Stimulated activated CD4-positive, alpha-beta T cell treated with anti-CD3 and anti-CD28 coated beads, Interleukin-1b, Interleukin-23, amount 100 ng/mL, for 48 hours (primary cell): ENCODE results near the gene ABCG4.
A peak's percentile ranks its signal among the peaks of the same experiment; 100 is the strongest.
"Not testable (repeated sequence)": the region's sequence is repeated elsewhere in the genome, so short reads cannot be mapped to it uniquely, and the experiment has no call there.

Experiments
- DNase-seq: peaks from one replicate; pipeline ENCODE4 v3.0.0-alpha.2; 2020

Gene ABCG4

GRCh38 chr11:119187123-119187892 is 38.5 kb downstream of the ABCG4 start:
- no peak for DNase-seq

DNA sequence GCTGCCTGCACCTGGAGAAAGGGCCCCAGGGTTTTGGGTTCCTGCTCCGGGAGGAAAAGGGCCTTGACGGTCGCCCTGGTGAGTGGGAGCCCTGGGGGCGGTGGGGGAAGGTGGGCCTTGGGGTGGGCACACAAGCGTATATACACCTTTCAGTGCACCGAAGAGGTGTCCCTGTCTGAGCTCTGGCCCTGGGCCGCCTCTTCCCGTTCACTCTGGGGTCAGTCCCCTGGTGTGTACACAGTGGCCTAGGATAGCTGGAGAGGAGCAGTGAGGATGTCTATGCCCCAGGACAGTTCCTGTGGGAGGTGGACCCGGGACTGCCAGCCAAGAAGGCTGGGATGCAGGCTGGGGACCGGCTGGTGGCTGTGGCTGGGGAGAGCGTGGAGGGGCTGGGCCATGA is 39.2 kb downstream of the ABCG4 start:
- no peak for DNase-seq

- no peak for DNase-seq
Measured at GRCh38 chr11:119188887-119189286, 40.0 kb downstream of the ABCG4 start.

DNA sequence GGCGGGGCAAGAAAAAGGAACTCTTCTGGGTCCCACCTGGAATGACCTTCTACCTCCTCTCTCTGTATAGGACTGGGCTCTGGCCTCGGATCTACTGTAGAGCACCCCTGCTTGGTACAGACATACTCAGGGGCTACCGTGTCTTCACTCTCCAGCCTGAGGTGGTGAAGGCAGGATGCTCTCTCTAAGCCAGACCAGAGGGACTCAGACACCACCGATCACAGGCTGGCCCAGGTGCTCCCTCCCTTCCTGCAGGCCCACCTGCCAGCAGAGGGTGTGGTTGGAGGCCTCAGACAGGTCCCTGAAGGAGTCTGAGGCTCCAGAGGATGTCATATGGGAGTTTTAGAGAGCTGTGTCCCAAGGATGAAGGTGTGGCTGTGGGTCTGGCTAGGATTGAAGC is 40.5 kb downstream of the ABCG4 start:
- no peak for DNase-seq

GRCh38 chr11:119190531-119190930 is 41.7 kb downstream of the ABCG4 start:
- no peak for DNase-seq

DNA sequence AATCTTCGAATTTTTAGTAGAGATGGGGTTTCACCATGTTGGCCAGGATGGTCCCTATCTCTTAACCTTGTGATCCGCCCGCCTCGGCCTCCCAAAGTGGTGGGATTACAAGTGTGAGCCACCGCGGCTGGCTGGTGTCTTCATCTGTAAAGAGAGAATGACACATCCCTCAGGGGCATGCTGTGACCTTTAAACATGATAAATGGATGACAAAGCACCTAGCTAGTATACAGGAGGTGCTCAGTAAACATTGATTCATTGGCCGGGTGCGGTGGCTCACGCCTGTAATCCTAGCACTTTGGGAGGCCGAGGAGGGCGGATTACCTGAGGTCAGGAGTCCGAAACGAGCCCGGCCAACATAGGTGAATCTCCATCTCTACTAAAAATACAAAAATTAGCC is 42.4 kb downstream of the ABCG4 start:
- not testable (repeated sequence) for DNase-seq

DNA sequence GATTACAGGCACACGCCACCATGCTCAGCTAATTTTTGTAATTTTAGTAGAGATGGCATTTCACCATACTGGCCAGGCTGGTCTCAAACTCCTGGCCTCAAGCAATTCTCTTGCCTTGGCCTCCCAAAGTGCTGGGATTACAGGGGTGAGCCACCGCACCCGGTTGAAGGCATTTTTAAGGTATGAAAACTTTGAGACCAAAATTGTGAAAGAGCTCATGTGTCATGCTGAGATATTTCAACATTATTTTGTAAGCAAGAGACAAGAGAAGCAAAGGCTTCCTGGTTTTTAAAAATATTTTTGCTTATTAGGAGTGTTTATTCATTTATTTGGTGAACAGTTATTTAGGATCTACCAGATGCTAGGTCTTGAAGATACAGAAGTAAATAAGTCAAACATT is 43.3 kb downstream of the ABCG4 start:
- DNase-seq, result no peak

- DNase-seq, result no peak
Measured at GRCh38 chr11:119193001-119193400, 44.1 kb downstream of the ABCG4 start.

DNA sequence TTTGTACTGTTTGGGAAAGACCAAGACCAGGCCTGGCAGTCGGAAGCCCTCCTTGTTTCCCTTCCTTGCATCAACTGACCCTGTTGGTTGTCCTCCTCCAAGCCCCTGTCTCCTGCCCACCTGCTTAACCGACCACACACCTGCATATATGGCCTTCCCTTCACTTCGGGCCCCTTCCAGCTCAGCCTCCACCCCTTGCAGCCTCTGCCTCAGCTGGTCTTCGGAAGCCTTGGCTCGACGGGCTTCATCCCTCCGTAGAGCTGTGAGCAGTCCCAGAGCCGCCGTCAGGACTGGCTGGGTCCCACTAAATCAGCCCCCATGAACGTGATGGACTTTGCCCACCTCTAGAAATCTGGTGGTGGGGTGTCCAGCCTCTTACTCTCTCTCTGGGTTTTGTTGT is 44.8 kb downstream of the ABCG4 start:
- no peak for DNase-seq

DNA sequence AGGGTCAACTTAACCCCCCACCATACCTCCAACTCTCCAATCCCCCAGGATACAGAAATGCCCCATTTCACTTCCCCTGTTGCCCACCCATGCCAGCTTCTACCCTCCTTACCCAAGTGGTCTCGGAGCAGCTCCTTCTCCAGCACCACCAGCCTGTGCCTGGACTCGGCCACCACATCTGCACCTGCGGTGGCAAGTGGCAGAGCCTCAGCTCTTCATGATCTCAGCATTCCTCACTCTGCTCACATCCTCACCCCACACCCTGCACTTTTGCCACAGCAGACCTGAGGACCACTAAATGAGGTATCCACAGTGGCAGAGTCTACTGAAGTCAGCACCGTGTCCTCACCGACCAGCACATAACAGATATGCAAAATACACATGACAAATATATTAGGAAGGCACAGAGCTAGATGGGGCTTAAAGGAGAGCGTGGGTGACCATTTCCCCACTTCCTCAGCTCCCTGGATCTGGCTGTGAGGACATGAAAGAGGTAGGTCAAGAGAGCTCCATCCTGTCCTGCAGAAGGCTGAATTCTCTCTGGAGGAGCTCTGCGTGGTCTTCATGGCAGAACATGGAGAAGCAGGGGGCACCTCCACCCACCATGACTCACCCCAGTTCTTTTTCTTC is 46.1 kb downstream of the ABCG4 start:
- no peak for DNase-seq

DNA sequence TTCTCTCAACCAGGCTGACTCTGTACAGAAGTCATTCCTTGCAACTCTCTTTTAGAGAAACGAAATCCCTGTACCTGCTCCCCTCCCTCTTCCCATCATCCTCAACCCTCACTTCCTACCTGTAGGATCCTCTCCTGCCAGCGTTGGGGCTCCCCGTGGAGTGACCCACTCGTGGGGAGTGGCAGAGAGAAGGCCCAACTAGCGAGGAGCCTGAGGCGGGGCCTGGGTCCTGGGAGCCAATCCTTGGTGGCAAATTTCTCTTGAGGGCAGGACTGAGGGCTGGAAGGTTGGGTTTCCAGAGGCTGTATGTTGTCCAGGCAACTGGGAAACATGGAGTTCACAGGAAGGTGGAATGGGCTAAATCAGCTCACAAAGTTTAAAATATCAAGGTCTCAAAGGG is 46.8 kb downstream of the ABCG4 start:
- DNase-seq, result no peak

GRCh38 chr11:119196833-119197483 is 48.1 kb downstream of the ABCG4 start:
- DNase-seq, result peak; percentile 60

GRCh38 chr11:119198925-119199324 is 50.1 kb downstream of the ABCG4 start:
- no peak for DNase-seq

DNA sequence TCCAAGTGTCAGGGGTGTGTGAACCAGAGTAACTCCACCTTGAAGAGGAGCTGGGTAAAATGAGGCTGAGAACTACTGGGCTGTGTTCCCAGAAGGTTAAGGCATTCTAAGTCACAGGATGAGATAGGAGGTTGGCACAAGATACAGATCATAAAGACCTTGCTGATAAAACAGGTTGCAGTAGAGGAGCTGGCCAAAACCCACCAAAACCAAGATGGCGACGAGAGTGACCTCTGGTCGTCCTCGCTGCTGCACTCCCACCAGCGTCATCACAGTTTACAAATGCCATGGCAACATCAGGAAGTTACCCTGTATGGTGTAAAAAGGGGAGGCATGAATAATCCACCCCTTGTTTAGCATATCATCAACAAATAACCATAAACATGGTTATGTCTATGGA is 52.4 kb downstream of the ABCG4 start:
- DNase-seq, result not testable (repeated sequence)

DNA sequence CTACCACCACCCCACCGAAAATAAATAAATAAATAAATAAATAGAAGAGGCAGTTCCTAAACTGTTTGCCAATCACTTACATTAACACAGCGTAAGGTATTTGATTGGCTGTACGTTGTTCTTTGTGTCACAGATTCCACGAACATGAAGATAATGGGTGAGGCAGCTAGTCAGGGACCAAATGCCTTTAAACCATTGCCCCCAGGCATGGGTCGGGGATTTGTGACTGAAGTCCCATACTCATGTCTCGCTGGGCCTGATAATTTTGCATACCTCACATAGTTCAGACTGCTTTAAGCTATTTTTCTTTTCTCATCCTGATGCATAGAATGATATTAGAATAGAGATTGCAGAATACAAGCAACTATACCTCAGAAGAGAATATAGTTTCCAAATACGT is 53.7 kb downstream of the ABCG4 start:
- DNase-seq, result no peak

DNA sequence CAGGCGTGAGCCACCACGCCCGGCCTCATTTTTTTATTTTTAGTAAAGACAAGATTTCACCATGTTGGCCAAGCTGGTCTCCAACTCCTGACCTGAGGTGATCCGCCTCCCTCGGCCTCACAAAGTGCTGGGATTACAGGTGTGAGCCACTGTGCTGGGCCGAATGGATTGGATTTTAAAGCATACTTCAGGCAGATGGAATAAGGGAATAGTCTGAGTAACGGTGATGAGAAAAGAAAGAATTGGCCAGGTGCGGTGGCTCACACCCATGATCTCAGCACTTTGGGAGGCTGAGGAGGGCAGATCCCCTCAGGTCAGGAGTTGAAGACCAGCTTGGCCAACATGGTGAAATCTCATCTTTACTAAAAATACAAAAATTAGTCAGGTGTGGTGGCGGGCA is 55.2 kb downstream of the ABCG4 start:
- DNase-seq, result no peak

DNA sequence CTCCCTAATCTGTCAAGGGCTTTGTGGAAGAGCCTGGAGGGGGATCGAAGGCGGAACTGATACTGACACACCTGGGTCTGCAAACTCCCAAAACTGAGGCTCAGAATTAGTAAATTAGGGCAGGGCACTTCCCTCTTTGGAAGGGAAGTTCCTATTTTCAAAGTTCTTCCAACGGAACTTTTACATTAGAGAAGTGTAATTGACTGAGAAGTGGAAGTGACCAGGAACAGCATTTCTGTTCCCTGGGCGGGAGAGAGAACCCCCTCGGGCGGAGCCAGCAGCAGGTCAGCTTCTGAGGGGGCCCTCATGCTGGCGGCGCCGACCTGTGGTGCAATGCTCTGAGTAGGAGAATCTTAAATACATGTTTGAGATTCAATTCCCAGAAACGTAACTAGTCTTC is 56.2 kb downstream of the ABCG4 start:
- DNase-seq, result no peak

GRCh38 chr11:119205574-119206510 is 57.0 kb downstream of the ABCG4 start, which contains the start of gene CBL:
CBL (plus strand) TSS chr11:119206339; CDS start chr11:119206418, 79 bp downstream.
- peak; percentile 95 for DNase-seq

GRCh38 chr11:119206511-119207414 is 57.9 kb downstream of the ABCG4 start:
- peak; percentile 43 for DNase-seq

- DNase-seq, result no peak
Measured at GRCh38 chr11:119207415-119207960, 58.6 kb downstream of the ABCG4 start.

GRCh38 chr11:119209186-119209585 is 60.3 kb downstream of the ABCG4 start:
- no peak for DNase-seq

DNA sequence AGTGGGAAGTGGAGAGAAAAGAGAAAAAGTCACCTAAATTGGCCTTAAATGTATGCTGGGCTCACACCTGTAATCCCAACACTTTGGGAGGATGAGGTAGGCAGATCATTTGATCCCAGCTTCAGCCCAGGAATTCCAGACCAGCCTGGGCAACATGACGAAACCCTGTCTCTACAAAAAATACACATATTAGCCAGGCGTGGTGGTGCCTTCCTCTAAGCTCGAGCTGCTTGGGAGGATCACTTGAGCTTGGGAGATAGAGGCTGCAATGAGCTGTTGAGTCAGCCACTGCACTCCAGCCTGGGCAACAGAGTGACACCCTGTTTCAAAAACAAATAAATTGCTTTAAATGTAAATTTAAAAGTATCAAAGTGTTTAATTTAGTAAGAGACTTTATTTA is 61.2 kb downstream of the ABCG4 start:
- DNase-seq, result no peak
